Measurements from ENCODE around the gene SDK1.

Gene SDK1

GRCh38 chr7:3605222-3605621 is 304.2 kb downstream of the SDK1 start:
- TF ChIP-seq ZNF670 (tag by site-specific recombination; IDR thresholded peaks at IDR 0.05; ENCODE audit: low read depth) (no peak), HIC1 (tag by site-specific recombination; IDR thresholded peaks at IDR 0.05) (no peak), SALL2 (tag by site-specific recombination; IDR thresholded peaks at IDR 0.05; ENCODE audit: borderline replicate concordance) (no peak), ZSCAN16 (tag by site-specific recombination; IDR thresholded peaks at IDR 0.05) (no peak), ZBTB26 (tag by site-specific recombination; optimal IDR thresholded peaks at IDR 0.05) (no peak), ZNF624 (tag by site-specific recombination; IDR thresholded peaks at IDR 0.05) (no peak), EGR2 (tag by site-specific recombination; IDR thresholded peaks at IDR 0.05; ENCODE audit: low read depth) (no peak), ZNF184 (tag by site-specific recombination; IDR thresholded peaks at IDR 0.05) (no peak), ZNF473 (tag by site-specific recombination; IDR thresholded peaks at IDR 0.05) (no peak), ZBTB49 (tag by site-specific recombination; IDR thresholded peaks at IDR 0.05; ENCODE audit: low read depth) (no peak), ZNF514 (tag by site-specific recombination; IDR thresholded peaks at IDR 0.05) (no peak), KLF1 (tag by site-specific recombination; IDR thresholded peaks at IDR 0.05) (no peak), ZNF202 (tag by site-specific recombination; IDR thresholded peaks at IDR 0.05; ENCODE audit: borderline replicate concordance) (no peak)
- no peak overlapping the region for H3K4me3 ChIP-seq (ENCODE audit: low read depth, low read length)
- CTCF ChIA-PET = interaction anchor here (0.8 kb wide), 2 partner anchors 15 to 304 kb away, joined by 3 to 4 read pairs; partner anchors contain the start of gene SDK1

GRCh38 chr7:3606436-3606835 is 305.4 kb downstream of the SDK1 start:
- Histone ChIP-seq H3K4me3 (ENCODE audit: low read depth, low read length) (no peak overlapping the region), H3K9me3 (ENCODE audit: control insufficient read depth, insufficient read depth, low read depth, low read length) (no peaks in the 10 kb centered on the region), H3K36me3 (ENCODE audit: control insufficient read depth in 2 of 2, insufficient read depth in 1 of 2, low read length in 2 of 2) (no peaks in the 10 kb centered on the region), H3K27ac (ENCODE audit: extremely low read depth, low read depth, low read length) (no peak overlapping the region), H3K4me1 (ENCODE audit: control insufficient read depth, insufficient read depth, low read length) (no peaks in the 10 kb centered on the region)
- TF ChIP-seq ZNF792 (tag by site-specific recombination; IDR thresholded peaks at IDR 0.05) = no peak
- CTCF ChIA-PET = no interaction called here
- POLR2A ChIA-PET = no interaction called here

More at GRCh38 chr7:3605222-3605621, 304.2 kb downstream of the SDK1 start:
- POLR2A ChIA-PET = interaction anchor here (0.5 kb wide), 1 partner anchor 974 kb away, joined by 7 read pairs; no protein-coding TSS in a partner anchor
- H3K4me1 ChIP-seq (ENCODE audit: control insufficient read depth, insufficient read depth, low read length) = no peaks in the 10 kb centered on the region
- H3K27ac ChIP-seq (ENCODE audit: extremely low read depth, low read depth, low read length) = no peak overlapping the region
- no peaks in the 10 kb centered on the region for H3K9me3 ChIP-seq (ENCODE audit: control insufficient read depth, insufficient read depth, low read depth, low read length)
- no peaks in the 10 kb centered on the region for H3K36me3 ChIP-seq (ENCODE audit: control insufficient read depth in 2 of 2, insufficient read depth in 1 of 2, low read length in 2 of 2)

GRCh38 chr7:3607847-3608246 is 306.8 kb downstream of the SDK1 start:
- ChIA-PET POLR2A (no interaction called here), CTCF (interaction anchor here (1.1 kb wide), 1 partner anchor 306 kb away, joined by 5 read pairs; no protein-coding TSS in a partner anchor)
- H3K4me3 ChIP-seq (ENCODE audit: low read depth, low read length) = no peak overlapping the region
- H3K9me3 ChIP-seq (ENCODE audit: control insufficient read depth, insufficient read depth, low read depth, low read length) = no peaks in the 10 kb centered on the region
- no peak for TF ChIP-seq HOXA7 (CRISPR knock-in tag; IDR thresholded peaks at IDR 0.05; ENCODE audit: borderline replicate concordance)
- TF ChIP-seq BCL11A (tag by site-specific recombination; IDR thresholded peaks at IDR 0.05; ENCODE audit: low read depth) = no peak
- no peak for TF ChIP-seq MEIS1 (CRISPR knock-in tag; IDR thresholded peaks at IDR 0.05; ENCODE audit: borderline replicate concordance)
- no peak for TF ChIP-seq ZNF48 (tag by site-specific recombination; IDR thresholded peaks at IDR 0.05)
- TF ChIP-seq ZNF830 (tag by site-specific recombination; IDR thresholded peaks at IDR 0.05; ENCODE audit: low read depth) = no peak
- no peak for TF ChIP-seq ZNF843 (tag by site-specific recombination; IDR thresholded peaks at IDR 0.05)
- TF ChIP-seq MYNN (tag by site-specific recombination; IDR thresholded peaks at IDR 0.05; ENCODE audit: borderline replicate concordance) = no peak
- H3K4me1 ChIP-seq (ENCODE audit: control insufficient read depth, insufficient read depth, low read length) = no peaks in the 10 kb centered on the region
- no peaks in the 10 kb centered on the region for H3K36me3 ChIP-seq (ENCODE audit: control insufficient read depth in 2 of 2, insufficient read depth in 1 of 2, low read length in 2 of 2)
- no peak overlapping the region for H3K27ac ChIP-seq (ENCODE audit: extremely low read depth, low read depth, low read length)

Measured in HEK293 (cell line).